ENCODE measurements around the gene VWA5B2. TPM values are rescaled to one million over a fixed set of nuclear protein-coding genes. Genes with fewer than 3 reads are reported as not detected.

Gene VWA5B2
- polyA plus RNA-seq (2012; ENCODE audit: missing spikeins): not detected

- DNase-seq (ENCODE audit: insufficient read length) (peak; percentile 90), FAIRE-seq (no peak)
- TF ChIP-seq POLR2A (IDR thresholded peaks at IDR 0.05; ENCODE audit: low read depth, low read length) (no peak), POLR2AphosphoS5 (IDR thresholded peaks at IDR 0.05; ENCODE audit: low read depth, low read length) (no peak), TAF1 (IDR thresholded peaks at IDR 0.05; ENCODE audit: borderline replicate concordance, low read depth, low read length) (no peak)
These were observed at the start of gene VWA5B2 for GRCh38 chr3:184229394-184230080. VWA5B2 (plus strand) TSS chr3:184229585; CDS start chr3:184230529, 944 bp downstream.

- DNase-seq (ENCODE audit: insufficient read length) (no peak), FAIRE-seq (no peak)
- TF ChIP-seq POLR2A (IDR thresholded peaks at IDR 0.05; ENCODE audit: low read depth, low read length): no peak
These were observed 49.2 kb upstream of the VWA5B2 start for GRCh38 chr3:184180165-184180564.

GRCh38 chr3:184181596-184181995 lies 47.8 kb upstream of the VWA5B2 start:
- TF ChIP-seq TAF1 (IDR thresholded peaks at IDR 0.05; ENCODE audit: borderline replicate concordance, low read depth, low read length): no peak
- TF ChIP-seq POLR2A (IDR thresholded peaks at IDR 0.05; ENCODE audit: low read depth, low read length): no peak
- TF ChIP-seq POLR2AphosphoS5 (IDR thresholded peaks at IDR 0.05; ENCODE audit: low read depth, low read length): no peak

GRCh38 chr3:184183679-184184078 lies 45.7 kb upstream of the VWA5B2 start:
- FAIRE-seq (no peak), DNase-seq (ENCODE audit: insufficient read length) (no peak)
- no peak; the same call in 1 of the 2 replicates for TF ChIP-seq POLR2A (IDR thresholded peaks at IDR 0.05; ENCODE audit: low read depth, low read length)
- no peak for TF ChIP-seq TAF1 (IDR thresholded peaks at IDR 0.05; ENCODE audit: borderline replicate concordance, low read depth, low read length)
- TF ChIP-seq POLR2AphosphoS5 (IDR thresholded peaks at IDR 0.05; ENCODE audit: low read depth, low read length): no peak

More at GRCh38 chr3:184181596-184181995, 47.8 kb upstream of the VWA5B2 start:
- no peak for FAIRE-seq
- DNase-seq (ENCODE audit: insufficient read length): no peak

- TF ChIP-seq TAF1 (IDR thresholded peaks at IDR 0.05; ENCODE audit: borderline replicate concordance, low read depth, low read length) (no peak), POLR2A (IDR thresholded peaks at IDR 0.05; ENCODE audit: low read depth, low read length) (no peak), POLR2AphosphoS5 (IDR thresholded peaks at IDR 0.05; ENCODE audit: low read depth, low read length) (no peak)
- DNase-seq (ENCODE audit: insufficient read length): no peak
- FAIRE-seq: no peak
These were observed 44.7 kb upstream of the VWA5B2 start for GRCh38 chr3:184184546-184185230.

GRCh38 chr3:184185461-184186183 lies 43.8 kb upstream of the VWA5B2 start:
- no peak for TF ChIP-seq TAF1 (IDR thresholded peaks at IDR 0.05; ENCODE audit: borderline replicate concordance, low read depth, low read length)
- peak; percentile 82 for TF ChIP-seq POLR2A (IDR thresholded peaks at IDR 0.05; ENCODE audit: low read depth, low read length)
- TF ChIP-seq POLR2AphosphoS5 (IDR thresholded peaks at IDR 0.05; ENCODE audit: low read depth, low read length): peak; percentile 76
- peak; percentile 99 for FAIRE-seq
- DNase-seq (ENCODE audit: insufficient read length): peak; percentile 97

- TF ChIP-seq POLR2AphosphoS5 (IDR thresholded peaks at IDR 0.05; ENCODE audit: low read depth, low read length): peak; percentile 65; the same call in 1 of the 2 replicates
- peak; percentile 70 for TF ChIP-seq TAF1 (IDR thresholded peaks at IDR 0.05; ENCODE audit: borderline replicate concordance, low read depth, low read length)
- TF ChIP-seq POLR2A (IDR thresholded peaks at IDR 0.05; ENCODE audit: low read depth, low read length): peak; percentile 78
- no peak for DNase-seq (ENCODE audit: insufficient read length)
- no peak for FAIRE-seq
These were observed 43.0 kb upstream of the VWA5B2 start, which contains the start of gene ABCF3 for GRCh38 chr3:184186184-184186901. ABCF3 (plus strand) TSS chr3:184186199; CDS start chr3:184186208, 9 bp downstream.

GRCh38 chr3:184186902-184187207 lies 42.5 kb upstream of the VWA5B2 start:
- FAIRE-seq (no peak), DNase-seq (ENCODE audit: insufficient read length) (no peak)
- TF ChIP-seq POLR2A (IDR thresholded peaks at IDR 0.05; ENCODE audit: low read depth, low read length) (no peak), TAF1 (IDR thresholded peaks at IDR 0.05; ENCODE audit: borderline replicate concordance, low read depth, low read length) (no peak), POLR2AphosphoS5 (IDR thresholded peaks at IDR 0.05; ENCODE audit: low read depth, low read length) (no peak)

- no peak for DNase-seq (ENCODE audit: insufficient read length)
- no peak for FAIRE-seq
- TF ChIP-seq POLR2AphosphoS5 (IDR thresholded peaks at IDR 0.05; ENCODE audit: low read depth, low read length): no peak
- no peak for TF ChIP-seq POLR2A (IDR thresholded peaks at IDR 0.05; ENCODE audit: low read depth, low read length)
- TF ChIP-seq TAF1 (IDR thresholded peaks at IDR 0.05; ENCODE audit: borderline replicate concordance, low read depth, low read length): no peak
These were observed 41.3 kb upstream of the VWA5B2 start for GRCh38 chr3:184188080-184188479.

- no peak for DNase-seq (ENCODE audit: insufficient read length)
- FAIRE-seq: no peak
- TF ChIP-seq POLR2AphosphoS5 (IDR thresholded peaks at IDR 0.05; ENCODE audit: low read depth, low read length) (no peak), POLR2A (IDR thresholded peaks at IDR 0.05; ENCODE audit: low read depth, low read length) (no peak), TAF1 (IDR thresholded peaks at IDR 0.05; ENCODE audit: borderline replicate concordance, low read depth, low read length) (no peak)
These were observed 40.0 kb upstream of the VWA5B2 start for GRCh38 chr3:184189421-184189820.

GRCh38 chr3:184192889-184193288 lies 36.5 kb upstream of the VWA5B2 start:
- FAIRE-seq (no peak), DNase-seq (ENCODE audit: insufficient read length) (no peak)
- TF ChIP-seq TAF1 (IDR thresholded peaks at IDR 0.05; ENCODE audit: borderline replicate concordance, low read depth, low read length) (no peak), POLR2A (IDR thresholded peaks at IDR 0.05; ENCODE audit: low read depth, low read length) (no peak), POLR2AphosphoS5 (IDR thresholded peaks at IDR 0.05; ENCODE audit: low read depth, low read length) (no peak)

Data from GM12892 (cell line).